Stomach (tissue), 9 donors: ENCODE data around the gene LMNTD2. TPM values are rescaled to one million over a fixed set of nuclear protein-coding genes. Genes with fewer than 3 reads are reported as not detected.

Experiments used
- DNase-seq, 2 donors: peaks; one replicate each; pipeline versions ENCODE4 v3.0.0 to v3.0.0-alpha.2; 2013 to 2019
- H3K27ac ChIP-seq, 5 donors: fragments of 200-600 bp in 4 of 5; sonication (generic) in 4 of 5; one replicate each; pipeline ENCODE4 v1.5.1; 2013 to 2019; ENCODE audit warnings: mild to moderate bottlenecking in 1 of 5, moderate library complexity in 1 of 5
- H3K27me3 ChIP-seq, 3 donors: fragments of 200-600 bp; sonication (generic); one replicate each; pipeline ENCODE4 v1.5.1; 2017 to 2019; ENCODE audit warnings: mixed run types in 1 of 3
- H3K36me3 ChIP-seq, 4 donors: fragments of 200-600 bp; sonication (generic); 1 replicate in 3 of 4; 2 replicates in 1 of 4; pipeline ENCODE4 v1.5.1; 2016 to 2019
- H3K4me1 ChIP-seq, 4 donors: fragments of 200-600 bp; sonication (generic); one replicate each; pipeline ENCODE4 v1.5.1; 2016 to 2019
- H3K4me3 ChIP-seq, 4 donors: fragments of 200-600 bp; sonication (generic) in 3 of 4; one replicate each; pipeline ENCODE4 v1.5.1; 2016 to 2019; ENCODE audit warnings: mild to moderate bottlenecking in 1 of 4
- H3K9me3 ChIP-seq, 4 donors: fragments of 200-600 bp; sonication (generic); one replicate each; pipeline ENCODE4 v1.5.1; 2016 to 2019
- CTCF ChIP-seq, 7 experiments: fragments of 450-650 bp in 4 of 7; fragments of 200-600 bp in 3 of 7; sonication (generic) in 3 of 7; IDR thresholded peaks; one replicate each; pipeline ENCODE4 v1.5.1; 2016 to 2019; ENCODE audit warnings: antibody characterized with exemption in 7 of 7, control low read depth in 2 of 7, mild to moderate bottlenecking in 1 of 7
- EP300 ChIP-seq: sonication (generic); formaldehyde crosslinking; IDR thresholded peaks from one replicate; pipeline ENCODE4 v1.6.1; 2017; ENCODE audit warnings: antibody characterized with exemption
- POLR2A ChIP-seq, 4 donors: fragments of 450-650 bp; IDR thresholded peaks; one replicate each; pipeline ENCODE4 v1.6.1; 2016; ENCODE audit warnings: antibody characterized with exemption in 4 of 4, control low read depth in 2 of 4, mild to moderate bottlenecking in 1 of 4, moderate library complexity in 1 of 4
- POLR2AphosphoS5 ChIP-seq, 3 donors: sonication (generic); formaldehyde crosslinking; IDR thresholded peaks; one replicate each; pipeline ENCODE4 v1.6.1; 2016; ENCODE audit warnings: antibody characterized with exemption in 3 of 3
- WGBS, 5 donors: extraction: QIAGEN DNeasy Blood & Tissue Kit in 3 of 5; methylation state at CpG; one replicate each; pipeline versions ENCODE4 v1.1.5 to v1.1.7; 2013 to 2018; 5-methylcytosine and 5-hydroxymethylcytosine counted together
- intact Hi-C: fragments of 100-400 bp; cut with DNase I; formaldehyde crosslinking; loops from one replicate; pipeline ENCODE4 v1.15.1; 2023; ENCODE audit warnings: low total_unique reads
- polyA plus RNA-seq, 3 donors: library from polyadenylated mRNA; stranded (reverse); fragments of 200-250 nt; gene quantifications; one replicate each; pipeline ENCODE4 v1.2.3, GENCODE V29; 2013
- total RNA-seq, 5 donors: library from RNA; depleted of rRNA; stranded (reverse); fragments of >200 nt; gene quantifications; one replicate each; pipeline versions ENCODE4 v1.1.0 to v1.2.3, GENCODE V29; 2014 to 2016
- donor health status: healthy with polysubstance abuse.
- donor health status: Bipolar disorder and iron deficiency.
- donor health status: healthy.

Gene LMNTD2
- total and polyA plus RNA-seq, 8 donors = 0.55 to 92.7 (median 8.2) TPM

GRCh38 chr11:561148-562003 is 838 bp upstream of the LMNTD2 start:
- WGBS, 5 donors = 4 to 19% (median 8%) methylated on average over 26 to 67 of the region's 67 CpGs
- Histone ChIP-seq H3K9me3 (no peaks in the 10 kb centered on the region), H3K27me3 (peaks cover 0 to 33% (median 12%) of the 10 kb centered on the region in 3 donors), H3K36me3 (peaks cover 0 to 16% (median 7%) of the 10 kb centered on the region in 4 donors), H3K4me1 (peaks cover 21 to 52% (median 45%) of the 10 kb centered on the region in 4 donors), H3K27ac (peak overlapping the region; percentile 90 to 98 (median 91)), H3K4me3 (peak overlapping the region; percentile 84 to 92 (median 90))
- TF ChIP-seq EP300 (no peak), POLR2A (IDR thresholded peaks at IDR 0.05) (no peak), CTCF (IDR thresholded peaks at IDR 0.05) (no peak), POLR2AphosphoS5 (IDR thresholded peaks at IDR 0.05) (peak in 2 of 3 donors; percentile 78 to 85)
- intact Hi-C loops = no loop called here
- peak; percentile 89 to 96 for DNase-seq

- WGBS, 5 donors = 47 to 65% (median 52%) methylated on average over 18 of the region's 18 CpGs
- peak overlapping the region; percentile 86 to 95 (median 90) for H3K27ac ChIP-seq
- intact Hi-C loops = no loop called here
Measured at GRCh38 chr11:559712-560304, 730 bp downstream of the LMNTD2 start.

DNA sequence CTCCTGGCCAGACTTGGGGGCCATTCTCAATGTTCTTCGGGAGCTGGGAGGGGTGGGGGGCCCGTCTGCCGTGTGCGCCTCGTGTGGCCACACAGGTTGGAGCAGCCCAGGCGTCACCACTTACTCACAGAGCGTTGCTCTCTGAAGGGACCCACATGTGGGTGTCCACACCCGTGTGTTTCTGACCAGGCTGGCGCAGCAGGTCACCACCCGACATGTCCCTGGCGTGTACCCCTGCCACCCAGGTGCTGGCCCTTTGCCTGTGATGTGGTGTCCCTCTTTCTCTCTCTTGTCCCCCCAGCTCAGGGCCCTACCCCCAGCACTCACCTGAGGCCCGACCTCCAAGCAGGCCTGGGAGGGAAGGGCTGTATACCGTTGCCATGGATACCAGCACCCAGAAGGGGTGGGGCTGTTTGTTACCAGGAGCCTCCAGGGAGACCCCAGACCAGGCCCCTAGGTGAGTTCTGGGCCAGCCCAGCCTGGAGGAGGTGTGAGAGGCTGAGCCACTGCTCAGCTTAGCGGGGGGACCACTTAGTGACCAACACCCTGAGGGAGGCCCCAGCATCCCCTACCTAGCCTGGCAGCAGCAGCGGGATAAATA is 1.4 kb downstream of the LMNTD2 start:
- Histone ChIP-seq H3K36me3 (peaks cover 0 to 14% (median 7%) of the 10 kb centered on the region in 4 donors), H3K27me3 (peaks cover 0 to 56% (median 33%) of the 10 kb centered on the region in 3 donors), H3K4me1 (peaks cover 42 to 69% (median 65%) of the 10 kb centered on the region in 4 donors), H3K27ac (peak overlapping the region in 4 of 5 donors; percentile 9 to 95 (median 90)), H3K9me3 (no peaks in the 10 kb centered on the region), H3K4me3 (no peak overlapping the region)
- intact Hi-C loops = no loop called here
- no peak for TF ChIP-seq EP300
- TF ChIP-seq POLR2AphosphoS5 (IDR thresholded peaks at IDR 0.05) = no peak
- no peak for TF ChIP-seq POLR2A (IDR thresholded peaks at IDR 0.05)
- no peak for TF ChIP-seq CTCF (IDR thresholded peaks at IDR 0.05)
- DNase-seq = no peak
- 80 to 100% (median 83%) methylated on average over 3 to 15 of the region's 15 CpGs for WGBS, 5 donors

More at GRCh38 chr11:559712-560304, 730 bp downstream of the LMNTD2 start:
- Histone ChIP-seq H3K4me3 (peak overlapping the region; percentile 84 to 92 (median 90)), H3K27me3 (peaks cover 0 to 49% (median 26%) of the 10 kb centered on the region in 3 donors), H3K9me3 (no peaks in the 10 kb centered on the region), H3K4me1 (peaks cover 35 to 64% (median 58%) of the 10 kb centered on the region in 4 donors), H3K36me3 (peaks cover 0 to 16% (median 7%) of the 10 kb centered on the region in 4 donors)
- peak in 1 of 3 donors; percentile 39 for TF ChIP-seq POLR2AphosphoS5 (IDR thresholded peaks at IDR 0.05)
- TF ChIP-seq CTCF (IDR thresholded peaks at IDR 0.05) = no peak
- no peak for TF ChIP-seq POLR2A (IDR thresholded peaks at IDR 0.05)
- peak; percentile 61 to 72 for DNase-seq

DNA sequence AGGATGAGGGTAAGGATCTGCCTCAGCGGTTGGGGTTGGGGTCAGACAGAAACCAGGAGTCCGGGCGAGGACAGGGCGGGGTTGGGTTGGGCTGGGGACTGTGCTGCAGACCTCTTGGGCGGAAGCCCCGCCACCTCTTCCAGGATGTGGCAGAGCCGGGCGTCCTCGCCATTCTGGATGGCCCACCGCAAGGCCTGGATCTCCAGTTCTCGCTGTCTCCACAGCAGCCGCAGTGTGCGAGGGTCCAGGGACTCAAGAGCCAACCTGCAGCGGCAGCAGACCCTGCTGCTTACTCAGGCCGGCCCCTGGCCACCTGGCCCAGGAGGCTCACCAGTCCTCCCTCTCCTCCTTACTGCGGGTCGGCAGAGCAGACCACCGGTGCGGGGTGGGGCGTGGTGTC is 2.0 kb downstream of the LMNTD2 start:
- no peak overlapping the region for H3K27ac ChIP-seq
- peaks cover 44 to 68% (median 62%) of the 10 kb centered on the region in 4 donors for H3K4me1 ChIP-seq
- no peak overlapping the region for H3K4me3 ChIP-seq
- DNase-seq = no peak
- no peak for TF ChIP-seq EP300
- no peak for TF ChIP-seq POLR2A (IDR thresholded peaks at IDR 0.05)
- no peaks in the 10 kb centered on the region for H3K9me3 ChIP-seq
- H3K36me3 ChIP-seq = peaks cover 0 to 8% (median 4%) of the 10 kb centered on the region in 4 donors
- 86 to 91% (median 88%) methylated on average over 11 to 20 of the region's 20 CpGs for WGBS, 5 donors
- H3K27me3 ChIP-seq = peaks cover 0 to 62% (median 39%) of the 10 kb centered on the region in 3 donors
- intact Hi-C loops = no loop called here
